HepG2 (cell line): ENCODE results near the gene C11orf86. TPM values are rescaled to one million over a fixed set of nuclear protein-coding genes. Genes with fewer than 3 reads are reported as not detected.

Source experiments
- ATAC-seq: fragments of 200-7000 bp; cut with Tn5 transposase; 3 replicates; pipeline ENCODE4 v1.9.1; 2020; ENCODE audit warnings: mild to moderate bottlenecking, moderate library complexity
- BruUV-seq: library from RNA; stranded (reverse); fragments of 400-500 nt; replicated peaks from 2 replicates; lab custom pipeline; 2021; lab: Mats Ljungman, UMichigan
- CTCF ChIA-PET: fragments of 300-600 bp; formaldehyde crosslinking; extraction: SDS; loops from one replicate; lab custom pipeline; 2021; ENCODE audit warnings: low total read pairs, inconsistent platforms, low intra/inter-chr PET ratio; lab: Yijun Ruan, JAX
- POLR2A ChIA-PET: fragments of 350-600 bp; sonication (Branson Sonifier 250); formaldehyde crosslinking; loops from one replicate; lab custom pipeline; 2020; ENCODE audit warnings: antibody characterized with exemption, inconsistent platforms; lab: Yijun Ruan, JAX
- DNase-seq: peaks from one replicate; pipeline ENCODE4 v3.0.0-alpha.2; 2015; ENCODE audit warnings: low spot score
- FAIRE-seq: peaks from 3 replicates; lab custom pipeline; 2011; peaks lifted over from hg19 to GRCh38; lab: Jason Lieb, UNC
- H2AFZ ChIP-seq: one replicate; pipeline ENCODE4 v1.6.1; 2011; ENCODE audit warnings: low read length, inconsistent platforms
- H3K27ac ChIP-seq: fragments of 300-600 bp; 3 replicates; pipeline ENCODE4 v1.8.0; 2011; ENCODE audit warnings: mixed run types, mild to moderate bottlenecking, mixed read lengths, low read length, inconsistent platforms; ENCODE audit not compliant: insufficient read depth; ENCODE audit errors: extremely low read length
- H3K27me3 ChIP-seq, 2 experiments: fragments of 200-600 bp in 1 of 2; 2 replicates in 1 of 2; 3 replicates in 1 of 2; pipeline versions ENCODE4 v1.6.0 to v1.8.0; 2011; ENCODE audit warnings: low read length in 2 of 2, mild to moderate bottlenecking in 2 of 2, moderate library complexity in 2 of 2, inconsistent platforms in 1 of 2; ENCODE audit not compliant: insufficient read depth in 2 of 2, control insufficient read depth in 1 of 2
- H3K36me3 ChIP-seq, 2 experiments: fragments of 200-600 bp in 1 of 2; replicated peaks in 1 of 2; 2 replicates in 1 of 2; 3 replicates in 1 of 2; pipeline versions ENCODE4 v1.5.1 to v1.8.0; 2011; ENCODE audit warnings: low read length in 2 of 2, inconsistent platforms in 1 of 2; ENCODE audit not compliant: insufficient read depth in 2 of 2, control insufficient read depth in 1 of 2
- H3K4me1 ChIP-seq: 2 replicates; pipeline ENCODE4 v1.5.1; 2012; ENCODE audit warnings: low read length, inconsistent platforms; ENCODE audit not compliant: insufficient read depth
- H3K4me2 ChIP-seq: 2 replicates; pipeline ENCODE4 v1.6.0; 2011; ENCODE audit warnings: low read depth, low read length, inconsistent platforms
- H3K4me3 ChIP-seq, 3 experiments: fragments of 200-600 bp in 1 of 3; sonication (generic), shearing (Covaris generic) in 1 of 3; replicated peaks in 1 of 3; 2 replicates each; pipeline ENCODE4 v1.5.1; 2011 to 2016; ENCODE audit warnings: low read length in 3 of 3, inconsistent platforms in 2 of 3, low read depth in 2 of 3, mild to moderate bottlenecking in 2 of 3, control low read depth in 1 of 3, mixed read lengths in 1 of 3; ENCODE audit not compliant: insufficient read depth in 1 of 3
- H3K79me2 ChIP-seq: one replicate; pipeline ENCODE4 v1.6.1; 2011; ENCODE audit warnings: low read length, inconsistent platforms; ENCODE audit not compliant: insufficient read depth
- H3K9ac ChIP-seq: 2 replicates; pipeline ENCODE4 v1.6.0; 2011; ENCODE audit warnings: mild to moderate bottlenecking, low read depth, low read length, inconsistent platforms; ENCODE audit not compliant: insufficient read depth
- H3K9me3 ChIP-seq: 2 replicates; pipeline ENCODE4 v1.5.1; 2012; ENCODE audit warnings: mild to moderate bottlenecking, low read length
- H4K20me1 ChIP-seq: 2 replicates; pipeline ENCODE4 v1.6.0; 2011; ENCODE audit warnings: inconsistent platforms, mild to moderate bottlenecking, low read length, moderate library complexity; ENCODE audit not compliant: insufficient read depth
- CREM ChIP-seq, 2 experiments: sonication (generic) in 1 of 2; formaldehyde crosslinking in 1 of 2; IDR thresholded peaks; 2 replicates each; pipeline versions ENCODE4 v1.4.0 to v1.6.1; 2016 to 2020; ENCODE audit warnings: antibody characterized with exemption in 1 of 2, mild to moderate bottlenecking in 1 of 2, missing genetic modification reagents in 1 of 2
- MBD4 ChIP-seq: IDR thresholded peaks from 2 replicates; pipeline ENCODE4 v1.6.1; 2012; ENCODE audit warnings: low read length, inconsistent platforms, borderline replicate concordance
- NCOR1 ChIP-seq: fragments of 200-600 bp; sonication (generic); IDR thresholded peaks from 2 replicates; pipeline ENCODE4 v1.7.0; 2017; ENCODE audit warnings: antibody characterized with exemption, low read length, borderline replicate concordance
- NFE2L1 ChIP-seq: sonication (generic); formaldehyde crosslinking; IDR thresholded peaks from 2 replicates; pipeline ENCODE4 v1.4.0; 2020; ENCODE audit warnings: missing genetic modification reagents, mild to moderate bottlenecking, borderline replicate concordance
- PATZ1 ChIP-seq: sonication (generic); formaldehyde crosslinking; IDR thresholded peaks from 2 replicates; pipeline ENCODE4 v1.4.0; 2020; ENCODE audit warnings: missing genetic modification reagents
- SRSF4 ChIP-seq: fragments of 200-400 bp; formaldehyde crosslinking; IDR thresholded peaks from one replicate; pipeline ENCODE4 v1.6.1; 2018; ENCODE audit warnings: mild to moderate bottlenecking, low read depth, low read length, moderate library complexity; ENCODE audit not compliant: poor library complexity, severe bottlenecking
- TMF1 ChIP-seq: sonication (generic); formaldehyde crosslinking; IDR thresholded peaks from 2 replicates; pipeline ENCODE4 v1.8.1; 2022; ENCODE audit warnings: low read depth, missing genetic modification reagents
- TSC22D2 ChIP-seq: sonication (generic); formaldehyde crosslinking; IDR thresholded peaks from 2 replicates; pipeline ENCODE4 v1.5.1; 2020; ENCODE audit warnings: missing genetic modification reagents, mild to moderate bottlenecking, borderline replicate concordance
- ZFP62 ChIP-seq: sonication (generic); formaldehyde crosslinking; IDR thresholded peaks from 2 replicates; pipeline ENCODE4 v1.4.0; 2020; ENCODE audit warnings: missing genetic modification reagents
- ZNF230 ChIP-seq: sonication (generic); formaldehyde crosslinking; IDR thresholded peaks from 2 replicates; pipeline ENCODE4 v1.4.0; 2020; ENCODE audit warnings: mild to moderate bottlenecking, missing genetic modification reagents
- ZNF383 ChIP-seq: sonication (generic); formaldehyde crosslinking; IDR thresholded peaks from 2 replicates; pipeline ENCODE4 v1.4.0; 2020; ENCODE audit warnings: missing genetic modification reagents, mild to moderate bottlenecking, borderline replicate concordance
- ZNF441 ChIP-seq: sonication (generic); formaldehyde crosslinking; IDR thresholded peaks from 2 replicates; pipeline ENCODE4 v1.7.0; 2021; ENCODE audit warnings: missing genetic modification reagents, borderline replicate concordance
- WGBS: methylation state at CpG from one replicate; pipeline ENCODE4 v1.1.6; 2017; ENCODE audit warnings: low lambda C conversion rate; 5-methylcytosine and 5-hydroxymethylcytosine counted together
- in situ Hi-C: cut with HindIII; loops from 2 replicates; pipeline ENCODE4 v1.10.0; 2017; ENCODE audit warnings: low pct_unique_long_range_greater_than_20kb; ENCODE audit not compliant: extremely low pct_ligation_motif_present
- intact Hi-C: fragments of 100-400 bp; cut with micrococcal nuclease; formaldehyde crosslinking; loops from one replicate; pipeline ENCODE4 v1.10.0; 2022; ENCODE audit not compliant: unreplicated experiment
- polyA plus RNA-seq, 8 experiments: library from polyadenylated mRNA; depleted of rRNA in 3 of 8; stranded (reverse) in 7 of 8; unstranded in 1 of 8; fragments of >200 nt; fragmentation: Illumina TruSeq in 4 of 8; extraction: Trizol in 4 of 8; gene quantifications; 2 replicates each; pipeline versions ENCODE4 v1.2.1 to v1.2.3, GENCODE V29; 2011 to 2016; ENCODE audit warnings: low read depth in 4 of 8, missing spikeins in 1 of 8, mixed read lengths in 1 of 8; ENCODE audit not compliant: insufficient read depth in 1 of 8
- total RNA-seq, 5 experiments: library from RNA; depleted of rRNA; stranded (reverse); fragments of >200 nt; fragmentation: Illumina TruSeq; extraction: Trizol; gene quantifications; 2 replicates each; pipeline ENCODE4 v1.2.3, GENCODE V29; 2016; ENCODE audit warnings: low read depth in 1 of 5

C11orf86 gene
- total and polyA plus RNA-seq, 2 of the 13 experiments (the other 11 are each of a cell fraction or from before 2014, with no cell fraction given), result 0.11 to 0.18 TPM

- intact Hi-C loops (no loop called here), in situ Hi-C loops (no loop called here)
- Histone ChIP-seq H3K4me1 (peaks cover 11% of the 10 kb centered on the region), H3K36me3 (no peaks in the 10 kb centered on the region), H3K9me3 (no peaks in the 10 kb centered on the region), H2AFZ (no peak overlapping the region), H3K27me3 (no peaks in the 10 kb centered on the region), H3K27ac (no peak overlapping the region), H3K9ac (no peak overlapping the region), H3K4me3 (no peak overlapping the region), H4K20me1 (no peaks in the 10 kb centered on the region), H3K4me2 (no peak overlapping the region), H3K79me2 (no peaks in the 10 kb centered on the region)
- no TSS peak for BruUV-seq
- FAIRE-seq, result no peak
- WGBS, result 87% methylated on average over 4 of the region's 4 CpGs
- DNase-seq, result no peak
- TF ChIP-seq MBD4 (no peak), ZFP62 (CRISPR knock-in tag) (no peak), ZNF230 (no peak), TMF1 (CRISPR knock-in tag) (no peak), SRSF4 (no peak), ZNF383 (no peak), NFE2L1 (CRISPR knock-in tag) (no peak), ZNF441 (CRISPR knock-in tag) (no peak), TSC22D2 (CRISPR knock-in tag) (no peak), NCOR1 (no peak), PATZ1 (no peak), CREM (IDR thresholded peaks at IDR 0.05) (no peak), CREM (CRISPR knock-in tag; IDR thresholded peaks at IDR 0.05) (no peak)
- ChIA-PET CTCF (no interaction called here), POLR2A (interaction anchor here (1.0 kb wide), 1 partner anchor 28 kb away, joined by 3 read pairs; no protein-coding TSS in a partner anchor)
- no peak for ATAC-seq
Measured at GRCh38 chr11:66929753-66930152, 45.4 kb upstream of the C11orf86 start.
